Common myeloid progenitor, CD34-positive (primary cell): ENCODE data around the gene MYLK.

ENCODE experiments used
- CTCF ChIA-PET: fragments of 350-600 bp; sonication (Branson Sonifier 250); formaldehyde crosslinking; loops from one replicate; lab custom pipeline; 2021; ENCODE audit warnings: antibody characterized with exemption; lab: Charles Lee
- POLR2A ChIA-PET: fragments of 350-600 bp; sonication (Branson Sonifier 250); formaldehyde crosslinking; loops from one replicate; lab custom pipeline; 2021; ENCODE audit warnings: antibody characterized with exemption; lab: Charles Lee
- DNase-seq, 3 donors: peaks; one replicate each; pipeline versions ENCODE4 v3.0.0 to v3.0.0-alpha.2; 2013
- H3K27ac ChIP-seq, 2 experiments: 1 replicate in 1 of 2; 2 replicates in 1 of 2; pipeline ENCODE4 v1.7.0; 2013; ENCODE audit warnings: inconsistent platforms in 2 of 2, low read length in 2 of 2, mild to moderate bottlenecking in 2 of 2, low read depth in 1 of 2, moderate library complexity in 1 of 2; ENCODE audit not compliant: severe bottlenecking in 2 of 2, insufficient read depth in 1 of 2, poor library complexity in 1 of 2
- H3K27me3 ChIP-seq, 5 experiments: replicated peaks in 2 of 5; 1 replicate in 3 of 5; 2 replicates in 2 of 5; pipeline versions ENCODE4 v1.6.1 to v1.7.0; 2013; ENCODE audit warnings: low read length in 4 of 5, mild to moderate bottlenecking in 2 of 5, moderate library complexity in 2 of 5, inconsistent platforms in 1 of 5; ENCODE audit not compliant: insufficient read depth in 5 of 5, control insufficient read depth in 4 of 5
- H3K36me3 ChIP-seq, 4 experiments: 1 replicate in 2 of 4; 2 replicates in 2 of 4; pipeline versions ENCODE4 v1.6.1 to v1.7.0; 2013; ENCODE audit warnings: low read length in 3 of 4, control low read depth in 1 of 4, mild to moderate bottlenecking in 1 of 4; ENCODE audit not compliant: control insufficient read depth in 4 of 4, insufficient read depth in 4 of 4
- H3K4me1 ChIP-seq, 4 experiments: 1 replicate in 3 of 4; 2 replicates in 1 of 4; pipeline versions ENCODE4 v1.6.1 to v1.7.1; 2013; ENCODE audit warnings: low read length in 3 of 4, mild to moderate bottlenecking in 3 of 4, control low read depth in 1 of 4, inconsistent platforms in 1 of 4, moderate library complexity in 1 of 4; ENCODE audit not compliant: control insufficient read depth in 4 of 4, insufficient read depth in 4 of 4; ENCODE audit errors: control extremely low read depth in 1 of 4
- H3K4me3 ChIP-seq, 7 experiments: 1 replicate in 4 of 7; 2 replicates in 3 of 7; pipeline versions ENCODE4 v1.5.1 to v1.7.0; 2013; ENCODE audit warnings: mild to moderate bottlenecking in 7 of 7, low read length in 6 of 7, moderate library complexity in 6 of 7, inconsistent platforms in 2 of 7, low read depth in 2 of 7, control low read depth in 1 of 7; ENCODE audit not compliant: insufficient read depth in 4 of 7, control insufficient read depth in 1 of 7; ENCODE audit errors: extremely low read depth in 1 of 7
- H3K9me3 ChIP-seq, 5 experiments: 1 replicate in 4 of 5; 2 replicates in 1 of 5; pipeline versions ENCODE4 v1.6.1 to v1.7.1; 2013; ENCODE audit warnings: low read length in 4 of 5, mild to moderate bottlenecking in 2 of 5, inconsistent platforms in 1 of 5, low read depth in 1 of 5, moderate library complexity in 1 of 5; ENCODE audit not compliant: control insufficient read depth in 4 of 5, insufficient read depth in 2 of 5; ENCODE audit errors: control extremely low read depth in 1 of 5
- WGBS: methylation state at CpG from one replicate; pipeline ENCODE4 v1.1.5; 2013; ENCODE audit not compliant: insufficient coverage; 5-methylcytosine and 5-hydroxymethylcytosine counted together

The MYLK gene

GRCh38 chr3:123807820-123808219, 76.3 kb downstream of the MYLK start:
- DNase-seq = no peak
- Histone ChIP-seq H3K36me3 (no peaks in the 10 kb centered on the region), H3K9me3 (no peaks in the 10 kb centered on the region), H3K4me3 (no peak overlapping the region), H3K4me1 (no peaks in the 10 kb centered on the region), H3K27ac (no peak overlapping the region), H3K27me3 (peaks cover 0 to 4% (median 0%) of the 10 kb centered on the region in 5 experiments)
- CTCF ChIA-PET = interaction anchor here (0.6 kb wide), 1 partner anchor 126 kb away, joined by 3 read pairs; no protein-coding TSS in a partner anchor
- POLR2A ChIA-PET = no interaction called here
- WGBS = 90% methylated on average over 2 of the region's 2 CpGs

- CTCF ChIA-PET = interaction anchor here (1.1 kb wide), 1 partner anchor 48 kb away, joined by 3 read pairs; no protein-coding TSS in a partner anchor
- H3K4me1 ChIP-seq = peaks cover 0 to 4% (median 0%) of the 10 kb centered on the region in 4 experiments
- H3K36me3 ChIP-seq = no peaks in the 10 kb centered on the region
- H3K27me3 ChIP-seq = peaks cover 0 to 4% (median 0%) of the 10 kb centered on the region in 5 experiments
- POLR2A ChIA-PET = no interaction called here
- no peaks in the 10 kb centered on the region for H3K9me3 ChIP-seq
- no peak overlapping the region for H3K4me3 ChIP-seq
- no peak for DNase-seq
- no peak overlapping the region for H3K27ac ChIP-seq
- WGBS = 83% methylated on average over 1 of the region's 2 CpGs
Observed at GRCh38 chr3:123805504-123805903, 78.6 kb downstream of the MYLK start.

GRCh38 chr3:123805101-123805500, 79.0 kb downstream of the MYLK start:
- no peak overlapping the region for H3K4me3 ChIP-seq
- no peaks in the 10 kb centered on the region for H3K36me3 ChIP-seq
- ChIA-PET CTCF (no interaction called here), POLR2A (no interaction called here)
- no peak overlapping the region for H3K27ac ChIP-seq
- 95% methylated on average over 6 of the region's 7 CpGs for WGBS
- no peaks in the 10 kb centered on the region for H3K9me3 ChIP-seq
- peaks cover 0 to 4% (median 0%) of the 10 kb centered on the region in 5 experiments for H3K27me3 ChIP-seq
- DNase-seq = no peak
- peaks cover 0 to 4% (median 0%) of the 10 kb centered on the region in 4 experiments for H3K4me1 ChIP-seq

- POLR2A ChIA-PET = no interaction called here
Observed at GRCh38 chr3:123804676-123805075, 79.5 kb downstream of the MYLK start.

GRCh38 chr3:123803521-123803920, 80.6 kb downstream of the MYLK start:
- Histone ChIP-seq H3K9me3 (no peaks in the 10 kb centered on the region), H3K27me3 (peaks cover 0 to 4% (median 0%) of the 10 kb centered on the region in 5 experiments), H3K4me3 (peak overlapping the region in 1 of 7 experiments; percentile 15), H3K27ac (no peak overlapping the region), H3K36me3 (no peaks in the 10 kb centered on the region), H3K4me1 (peaks cover 0 to 4% (median 0%) of the 10 kb centered on the region in 4 experiments)
- no peak for DNase-seq
- CTCF ChIA-PET = no interaction called here
- 100% methylated on average over 2 of the region's 5 CpGs for WGBS
- POLR2A ChIA-PET = interaction anchor here (0.6 kb wide), 1 partner anchor 333 kb away, joined by 3 read pairs; no protein-coding TSS in a partner anchor

More at GRCh38 chr3:123804676-123805075, 79.5 kb downstream of the MYLK start:
- Histone ChIP-seq H3K27ac (no peak overlapping the region), H3K27me3 (peaks cover 0 to 4% (median 0%) of the 10 kb centered on the region in 5 experiments), H3K36me3 (no peaks in the 10 kb centered on the region), H3K4me3 (no peak overlapping the region), H3K4me1 (peaks cover 0 to 4% (median 0%) of the 10 kb centered on the region in 4 experiments), H3K9me3 (no peaks in the 10 kb centered on the region)
- CTCF ChIA-PET = no interaction called here
- DNase-seq = no peak
- WGBS = 98% methylated on average over 3 of the region's 3 CpGs

DNA sequence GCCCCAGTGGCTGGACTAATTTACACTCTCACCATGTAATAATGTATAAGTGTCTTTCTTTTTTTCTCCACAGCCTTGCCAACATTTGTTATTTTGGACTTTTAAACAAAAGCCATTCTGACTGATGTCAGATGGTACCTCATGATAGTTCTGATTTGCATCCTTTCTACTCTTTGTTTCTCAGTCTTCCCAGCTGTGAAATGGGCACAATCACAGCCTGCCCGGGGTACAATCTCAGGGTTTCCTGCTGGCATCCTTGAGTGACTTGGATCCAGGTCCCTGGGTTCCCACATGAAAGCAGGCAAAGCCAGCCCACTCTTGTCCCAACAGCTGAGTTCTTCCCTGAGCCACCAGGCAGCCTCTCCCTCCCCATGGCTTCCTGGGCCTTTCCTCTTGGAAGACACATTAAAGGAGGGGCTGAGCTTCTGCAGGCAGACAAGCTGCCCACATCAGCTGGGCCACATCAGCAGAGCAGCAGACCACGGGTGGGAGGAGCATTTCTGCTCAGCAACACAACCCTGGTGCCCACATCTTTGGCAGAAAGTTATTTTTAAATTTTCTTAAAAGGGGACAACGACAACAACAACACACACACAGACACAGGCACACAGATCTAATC, 82.0 kb downstream of the MYLK start:
- peaks cover 0 to 4% (median 0%) of the 10 kb centered on the region in 5 experiments for H3K27me3 ChIP-seq
- H3K4me3 ChIP-seq = no peak overlapping the region
- CTCF ChIA-PET = no interaction called here
- POLR2A ChIA-PET = no interaction called here
- H3K36me3 ChIP-seq = no peaks in the 10 kb centered on the region
- WGBS = 100% methylated on average over 1 of the region's 3 CpGs
- DNase-seq = no peak
- H3K9me3 ChIP-seq = no peaks in the 10 kb centered on the region
- no peak overlapping the region for H3K27ac ChIP-seq
- H3K4me1 ChIP-seq = peaks cover 0 to 4% (median 0%) of the 10 kb centered on the region in 4 experiments

- ChIA-PET CTCF (no interaction called here), POLR2A (no interaction called here)
- Histone ChIP-seq H3K4me1 (peaks cover 0 to 4% (median 0%) of the 10 kb centered on the region in 4 experiments), H3K36me3 (no peaks in the 10 kb centered on the region), H3K27ac (no peak overlapping the region), H3K9me3 (no peaks in the 10 kb centered on the region), H3K27me3 (peaks cover 0 to 4% (median 0%) of the 10 kb centered on the region in 5 experiments), H3K4me3 (no peak overlapping the region)
- no peak for DNase-seq
Observed at GRCh38 chr3:123801474-123801873, 82.7 kb downstream of the MYLK start.
